NCI-H2196 treated with DMSO at 0.1 percent for 48 hours (cell line): Measurements from ENCODE around the gene RAMP3.
"Not testable (repeated sequence)": the region's sequence is repeated elsewhere in the genome, so short reads cannot be mapped to it uniquely, and the experiment has no call there.

Experiments used
- DNase-seq: peaks from one replicate; lab custom pipeline; 2025; ENCODE audit not compliant: unreplicated experiment; lab: John Stamatoyannopoulos, UW

The RAMP3 gene, protein sequence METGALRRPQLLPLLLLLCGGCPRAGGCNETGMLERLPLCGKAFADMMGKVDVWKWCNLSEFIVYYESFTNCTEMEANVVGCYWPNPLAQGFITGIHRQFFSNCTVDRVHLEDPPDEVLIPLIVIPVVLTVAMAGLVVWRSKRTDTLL

DNA sequence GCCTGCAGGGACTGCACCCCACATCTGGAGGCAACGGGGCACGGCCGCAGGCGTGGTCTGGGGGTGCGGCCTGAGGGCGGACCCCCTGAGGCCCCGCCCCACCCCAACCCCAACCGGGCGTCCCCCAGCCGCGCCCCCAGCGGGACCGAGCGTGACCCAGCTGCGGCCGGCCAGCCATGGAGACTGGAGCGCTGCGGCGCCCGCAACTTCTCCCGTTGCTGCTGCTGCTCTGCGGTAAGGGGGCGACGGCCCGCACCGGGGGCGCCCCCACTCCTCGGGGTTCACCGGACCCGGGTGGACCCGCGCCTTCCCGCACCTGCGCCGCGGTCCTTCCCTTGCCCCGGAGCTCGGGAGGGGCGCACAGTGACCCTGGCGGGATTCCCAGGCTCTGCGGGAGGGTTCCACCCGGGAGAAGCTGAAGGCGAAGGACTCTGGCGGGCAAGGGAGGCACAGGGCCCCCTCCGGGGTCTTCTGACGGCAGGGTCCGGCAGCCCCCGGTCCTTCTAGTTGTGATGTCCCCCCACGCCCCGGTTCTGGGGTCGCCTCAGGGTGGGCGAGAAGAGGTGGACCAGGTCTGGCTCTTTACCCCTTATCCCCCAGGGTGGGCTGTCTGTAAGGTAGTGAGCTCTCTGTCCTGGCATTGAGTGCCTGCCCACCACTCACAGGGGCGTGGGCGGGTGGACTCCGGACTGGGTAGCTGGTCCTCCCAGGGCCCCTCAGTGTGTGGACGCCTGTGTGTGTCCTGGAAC, at the start of gene RAMP3:
RAMP3 (plus strand) TSS at position 139 of the 749 bp plus-strand sequence; CDS start at position 177, 38 bp downstream.
- DNase-seq, result no peak

DNA sequence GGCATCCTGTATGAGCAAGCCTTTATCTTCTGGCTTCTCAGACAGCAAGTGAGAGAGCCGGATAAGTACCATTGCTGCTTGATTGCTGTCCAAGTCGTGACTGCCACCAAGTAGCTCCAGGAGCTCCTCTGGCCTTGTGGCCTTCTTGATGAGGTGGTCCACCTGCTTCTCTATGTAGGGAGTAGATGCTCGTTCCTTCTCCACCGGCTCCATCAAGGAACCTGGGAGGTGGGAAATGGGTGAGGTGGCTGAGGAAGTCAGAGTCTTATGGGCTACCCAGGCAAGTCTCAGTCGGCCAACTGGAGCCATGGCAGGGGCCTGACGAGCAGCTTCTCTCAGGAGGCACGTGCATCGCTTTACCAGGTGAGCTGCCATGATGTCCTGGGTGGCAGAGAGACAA, 48.7 kb upstream of the RAMP3 start:
- no peak for DNase-seq

DNA sequence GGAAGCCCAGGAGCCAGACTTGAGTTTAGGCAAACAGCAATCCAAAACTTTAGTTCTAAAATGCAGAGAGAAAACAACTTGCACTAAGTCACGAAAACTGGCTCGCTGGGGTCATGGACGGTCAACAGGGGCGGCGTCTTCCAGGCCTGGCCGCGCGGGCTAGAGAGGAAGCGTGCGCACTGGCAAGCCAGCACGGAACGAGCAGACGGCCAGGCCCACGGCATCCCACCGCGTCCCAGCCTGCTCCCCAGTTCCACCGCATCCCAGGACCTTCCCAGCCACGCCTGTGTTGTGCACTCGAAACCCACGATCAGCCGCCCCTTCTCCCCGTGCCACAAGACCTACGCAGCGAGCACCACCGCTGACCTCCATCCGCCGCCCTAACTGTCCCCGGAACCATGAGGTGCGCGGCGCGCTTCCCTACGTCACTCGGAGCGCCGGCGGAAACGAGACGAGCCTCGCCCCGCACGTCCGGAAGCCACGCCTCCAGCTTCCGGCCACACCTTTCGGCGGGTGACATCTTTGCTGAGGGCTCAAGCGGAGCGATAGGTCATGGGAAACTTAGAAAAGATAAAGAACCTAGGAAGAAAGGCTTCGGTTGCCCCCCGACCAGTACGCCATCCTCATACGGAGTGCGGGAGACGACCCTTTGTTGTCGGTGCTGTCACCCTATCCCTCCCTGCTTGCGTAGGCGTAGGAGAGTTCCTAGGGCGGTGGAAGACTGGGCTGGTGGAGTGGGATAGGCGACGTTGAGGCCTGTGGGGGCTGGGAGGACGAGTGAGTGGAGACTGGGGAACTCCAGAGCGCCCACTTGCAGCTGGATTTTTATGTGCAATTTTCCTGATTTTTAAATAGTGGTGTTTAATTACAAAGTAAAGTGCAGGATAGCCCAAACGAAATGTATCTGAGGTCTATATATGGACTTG, 46.0 kb upstream of the RAMP3 start, which contains the start of gene TBRG4:
TBRG4 (minus strand) TSS at position 400 of the 926 bp plus-strand sequence. CDS start 2,460 bp downstream, outside the sequence.
- peak; percentile 86 for DNase-seq

DNA sequence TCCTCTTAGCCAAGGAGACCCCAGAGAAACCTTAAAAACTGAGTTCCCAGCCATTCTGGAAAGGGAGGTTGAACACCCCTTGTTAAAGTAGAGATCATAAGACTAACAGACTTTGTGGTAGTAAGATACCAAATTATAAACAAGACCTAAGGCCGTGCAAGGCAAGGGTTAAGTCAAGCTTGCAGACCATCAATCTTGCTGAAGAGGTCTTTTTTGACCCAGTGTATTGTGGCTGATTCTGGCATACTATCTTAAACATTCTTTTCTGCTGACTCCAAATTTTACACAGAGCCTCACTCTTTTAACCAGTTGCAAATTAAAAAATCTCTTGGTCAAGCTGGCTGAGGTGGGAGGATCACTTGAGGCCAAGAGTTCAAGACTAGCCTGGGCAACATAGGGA, 44.9 kb upstream of the RAMP3 start:
- no peak for DNase-seq

DNA sequence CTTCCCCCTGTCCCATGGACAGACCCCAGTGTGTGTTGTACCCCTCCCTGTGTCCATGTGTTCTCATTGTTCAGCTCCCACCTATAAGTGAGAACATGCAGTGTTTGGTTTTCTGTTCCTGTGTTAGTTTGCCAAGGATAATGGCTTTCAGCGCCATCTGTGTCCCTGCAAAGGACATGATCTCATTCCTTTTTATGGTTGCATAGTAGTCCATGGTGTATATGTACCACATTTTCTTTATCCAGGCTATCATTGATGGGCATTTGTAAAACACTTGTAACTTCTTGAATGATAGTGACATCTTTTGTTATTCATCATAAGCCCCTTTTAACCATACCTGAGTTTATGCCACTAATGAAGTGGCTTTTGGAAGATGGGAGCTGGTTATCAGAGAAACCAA, 43.3 kb upstream of the RAMP3 start:
- not testable (repeated sequence) for DNase-seq

DNA sequence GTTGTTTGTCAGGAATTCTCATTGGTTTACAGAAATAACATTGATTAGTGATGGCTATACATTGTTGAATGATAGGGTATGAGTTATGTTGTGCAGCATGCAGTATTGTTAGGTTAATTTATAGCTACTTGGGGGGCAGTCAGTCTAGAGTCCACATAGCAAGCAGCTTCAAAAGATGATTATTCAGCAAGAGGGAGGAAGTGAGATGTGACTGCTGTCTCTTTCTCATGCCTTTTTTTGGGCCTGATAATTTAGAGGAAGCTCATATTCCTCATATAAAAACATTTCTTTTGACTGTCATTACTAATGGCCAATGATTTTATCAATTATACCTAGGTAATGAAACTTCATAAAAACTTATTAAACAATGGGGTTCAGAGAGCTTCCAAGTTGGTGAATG, 42.7 kb upstream of the RAMP3 start:
- no peak for DNase-seq

DNA sequence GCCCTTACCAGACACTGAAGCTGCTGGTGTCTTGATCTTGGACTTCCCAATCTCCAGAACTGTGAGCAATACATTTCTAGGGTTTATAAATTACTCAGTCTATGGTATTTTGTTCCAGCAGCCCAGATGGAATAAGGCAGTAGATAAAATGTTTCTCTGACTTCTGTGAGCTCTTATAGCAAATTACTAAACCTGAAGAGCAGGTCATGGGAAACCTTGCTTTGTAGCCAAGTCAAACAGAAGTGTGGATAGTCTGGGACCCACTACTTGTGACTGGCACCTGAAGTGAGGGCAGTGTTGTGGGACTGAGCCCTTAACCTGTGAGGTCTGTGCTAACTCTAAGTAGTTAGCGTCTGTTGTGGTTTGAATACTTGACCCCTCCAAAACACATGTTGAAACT, 41.5 kb upstream of the RAMP3 start:
- no peak for DNase-seq

DNA sequence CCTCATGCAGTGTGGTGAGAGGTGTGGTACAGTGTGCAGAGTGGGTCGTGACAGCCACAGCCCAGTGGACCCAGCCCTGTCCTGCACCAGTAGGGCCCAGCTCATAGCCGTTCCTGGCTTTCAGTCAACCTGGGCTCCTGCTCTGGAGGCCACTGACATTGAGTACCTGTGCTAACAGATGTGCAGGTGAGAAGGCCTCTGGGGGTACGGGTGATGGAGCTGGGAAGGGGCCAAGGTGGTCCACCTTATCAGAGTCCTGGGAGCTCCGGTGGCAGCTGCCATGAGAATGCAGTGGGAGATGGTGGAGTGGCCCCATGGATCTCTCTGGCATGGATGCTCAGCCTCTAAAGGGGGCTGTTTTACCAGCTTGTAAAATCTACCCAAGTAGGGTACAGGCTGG, 40.0 kb upstream of the RAMP3 start:
- DNase-seq, result no peak

DNA sequence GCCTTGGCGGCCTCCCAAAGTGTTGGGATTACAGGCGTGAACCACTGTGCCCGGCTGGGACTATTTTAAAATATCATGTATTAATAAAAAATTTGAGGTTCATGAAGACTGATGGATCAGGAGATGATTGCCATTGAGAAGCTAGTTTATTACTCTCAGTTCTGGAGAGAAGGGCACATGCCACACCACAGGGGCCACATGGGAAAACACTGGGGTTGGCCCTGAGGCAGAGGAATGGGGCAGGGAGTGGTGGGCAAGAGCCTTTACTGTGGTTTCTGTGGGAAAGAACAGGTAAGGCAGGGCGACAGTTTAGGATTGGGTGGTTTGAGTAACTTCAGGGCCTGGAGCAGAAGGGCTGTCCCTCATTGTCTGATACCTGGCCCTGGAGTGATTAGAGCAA, 39.3 kb upstream of the RAMP3 start:
- no peak for DNase-seq

DNA sequence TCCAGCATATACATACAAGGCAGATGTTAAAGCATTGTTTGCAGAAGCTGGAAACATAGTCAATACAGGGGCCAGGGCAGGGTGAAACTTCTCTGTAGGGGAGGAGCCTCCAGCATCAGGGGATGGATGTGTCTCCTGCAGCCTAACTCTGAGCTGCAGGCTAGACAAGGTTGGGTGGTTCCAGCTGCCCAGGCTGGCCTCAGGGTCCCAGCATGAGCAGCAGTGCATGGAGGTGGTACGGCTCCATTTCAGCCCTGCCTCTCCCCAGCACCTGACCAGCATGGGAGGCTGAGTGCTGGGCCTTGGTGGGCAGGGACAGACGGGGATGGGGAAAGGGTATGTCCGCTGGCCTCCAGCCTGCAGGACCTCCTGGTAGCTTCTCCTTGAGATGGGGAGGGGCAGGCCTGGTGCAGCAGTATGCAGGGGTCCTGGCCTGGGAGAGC, 38.7 kb upstream of the RAMP3 start:
- no peak for DNase-seq

DNA sequence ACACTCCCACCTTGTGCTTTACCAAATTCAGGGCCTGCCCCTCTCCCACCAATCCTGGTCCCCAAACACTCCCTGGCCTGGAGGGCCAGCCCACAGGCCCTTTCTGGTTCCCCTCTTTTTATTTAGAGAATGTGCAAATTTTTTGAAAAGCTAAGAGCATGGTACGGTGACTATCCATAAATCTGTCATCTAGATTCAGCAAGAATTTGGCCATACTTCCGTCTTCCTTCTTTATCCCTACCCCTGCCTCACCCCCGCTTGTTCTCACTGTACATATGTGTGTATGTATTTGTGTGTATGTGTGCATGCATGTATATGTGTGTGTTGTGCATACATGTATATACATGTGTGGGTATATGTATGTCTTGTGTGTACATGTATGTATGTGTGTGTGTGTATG, 38.0 kb upstream of the RAMP3 start:
- DNase-seq, result no peak

DNA sequence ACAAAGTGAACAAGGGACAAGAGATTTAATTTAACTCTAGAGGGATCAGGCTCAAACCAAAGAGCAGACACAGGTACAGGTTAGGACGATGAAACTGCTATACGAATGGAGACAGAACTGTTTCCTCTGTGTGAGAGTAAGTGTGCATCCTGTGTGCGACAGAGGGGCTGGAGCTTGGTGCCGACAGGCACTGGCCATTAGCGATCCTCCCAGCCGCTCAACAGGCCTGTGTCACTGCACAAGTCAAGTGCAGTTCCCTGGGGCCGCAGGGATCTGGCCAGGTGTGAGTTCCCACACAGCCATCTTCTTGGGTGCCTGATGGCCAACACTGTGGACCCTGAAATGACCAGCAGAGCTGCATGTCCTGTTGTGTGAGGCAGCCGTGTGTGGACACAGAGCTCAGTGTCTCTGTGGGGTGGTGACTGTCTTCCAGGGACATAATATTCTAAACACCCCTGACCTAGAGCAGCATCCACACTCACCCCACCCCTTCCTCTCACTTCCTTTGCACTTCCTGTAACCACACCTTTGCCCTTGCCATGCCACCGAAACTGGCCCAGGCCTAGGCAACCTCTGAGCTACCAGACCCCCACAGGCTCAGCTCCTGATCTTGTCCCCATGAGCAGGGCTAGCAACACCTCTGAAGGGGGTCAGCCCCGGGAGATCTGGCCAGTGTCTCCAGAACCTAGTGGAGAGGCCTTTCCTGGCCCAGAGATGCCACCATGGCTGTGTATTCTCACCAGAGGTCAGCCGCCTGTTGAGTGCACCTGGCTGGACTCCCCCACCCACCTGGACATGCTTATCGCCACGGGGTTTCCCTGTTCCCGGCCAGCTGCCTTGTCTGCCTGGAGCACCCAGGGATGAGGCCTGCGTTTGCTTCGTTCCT, 34.4 kb upstream of the RAMP3 start:
- DNase-seq, result no peak

DNA sequence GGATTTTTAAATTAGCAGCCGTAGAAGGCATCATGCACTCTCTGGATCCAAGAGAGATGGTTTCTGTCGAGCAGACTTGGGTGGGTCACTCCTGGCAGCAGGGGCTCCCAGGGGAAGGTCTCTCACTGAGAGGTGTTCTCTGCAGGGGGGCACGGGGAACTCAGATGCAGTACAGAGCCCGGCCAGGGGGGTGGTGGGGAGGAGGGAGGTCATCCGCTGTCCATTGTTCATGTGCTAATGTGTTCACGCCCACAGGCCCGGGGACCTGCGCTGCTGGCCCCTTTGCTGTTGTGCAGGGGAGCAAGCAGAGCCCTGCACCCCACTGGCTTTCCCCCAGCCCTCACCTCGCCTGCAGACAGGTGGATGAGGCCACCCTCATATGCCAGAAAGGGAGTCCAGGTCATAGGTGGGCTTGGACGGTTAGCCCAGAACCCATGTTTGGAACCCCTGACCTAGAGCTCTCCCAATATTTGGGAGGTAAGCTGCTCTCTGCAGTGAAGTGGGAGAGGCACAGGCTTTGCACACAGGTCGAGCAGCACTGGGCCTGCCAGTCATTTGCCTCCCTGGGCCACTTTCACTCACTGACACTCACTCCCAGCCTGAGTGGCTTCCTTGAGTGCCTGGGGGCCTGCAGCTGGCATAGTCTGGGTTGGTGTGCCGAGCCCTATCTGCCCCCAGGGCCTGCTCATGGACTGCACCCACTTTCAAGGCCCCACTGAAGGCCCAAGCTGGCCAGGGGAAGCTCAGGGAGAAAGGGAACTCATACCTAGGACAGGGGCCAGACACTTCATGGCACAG, 33.5 kb upstream of the RAMP3 start:
- no peak for DNase-seq

DNA sequence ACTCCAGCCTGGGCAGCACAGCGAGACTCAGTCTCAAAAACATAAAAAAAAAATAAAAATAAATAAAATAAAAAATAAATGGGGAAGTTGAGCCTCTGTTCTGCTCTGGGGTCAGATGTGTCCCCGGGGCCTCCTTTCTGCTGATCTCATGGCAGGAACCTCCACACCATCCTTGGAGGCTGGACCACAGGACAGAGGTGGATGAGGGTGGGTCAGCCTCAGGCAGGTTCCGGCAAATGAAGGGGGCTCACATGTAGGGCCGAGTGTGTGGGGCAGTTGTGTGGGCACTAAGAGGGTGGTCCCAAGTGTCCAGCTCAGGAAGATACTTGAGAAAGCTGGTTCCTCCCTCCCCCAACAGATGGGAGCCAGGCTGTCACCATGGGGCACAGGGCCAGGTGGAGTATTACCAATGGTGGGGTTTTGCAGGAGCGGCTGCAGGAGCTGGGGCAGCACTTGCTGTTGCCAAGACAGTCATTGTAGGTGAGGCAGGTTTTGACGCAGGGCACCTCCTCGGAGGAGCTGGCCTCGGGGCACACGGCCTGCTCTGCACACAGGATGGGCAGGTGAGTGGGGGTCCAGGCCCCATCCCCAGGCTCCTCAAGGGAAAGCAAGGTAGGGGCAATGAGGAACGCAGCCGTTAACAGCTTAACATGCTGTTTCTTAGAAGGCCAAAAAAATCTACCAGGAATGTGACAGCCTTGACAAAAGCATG, 32.2 kb upstream of the RAMP3 start:
- no peak for DNase-seq

DNA sequence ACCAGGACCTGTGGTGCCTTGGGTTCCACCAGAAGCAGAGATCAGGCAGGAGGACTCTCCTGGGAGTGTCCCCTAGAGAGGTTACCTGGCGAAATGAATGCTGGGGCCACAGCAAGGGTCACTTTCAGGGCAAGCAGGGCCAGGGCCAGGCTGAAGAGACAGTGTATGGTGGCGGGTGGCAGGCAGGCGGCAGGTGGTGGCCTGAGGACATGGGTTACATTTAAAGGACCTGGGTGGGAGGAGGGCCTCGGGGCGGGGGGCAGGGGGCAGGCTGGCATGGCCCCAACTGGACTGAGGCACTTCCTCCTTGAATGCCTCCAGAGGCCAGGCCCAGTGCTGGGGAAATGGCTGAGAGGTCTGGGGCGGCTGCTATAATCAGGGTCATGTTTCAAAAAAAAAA, 31.4 kb upstream of the RAMP3 start:
- DNase-seq, result no peak

DNA sequence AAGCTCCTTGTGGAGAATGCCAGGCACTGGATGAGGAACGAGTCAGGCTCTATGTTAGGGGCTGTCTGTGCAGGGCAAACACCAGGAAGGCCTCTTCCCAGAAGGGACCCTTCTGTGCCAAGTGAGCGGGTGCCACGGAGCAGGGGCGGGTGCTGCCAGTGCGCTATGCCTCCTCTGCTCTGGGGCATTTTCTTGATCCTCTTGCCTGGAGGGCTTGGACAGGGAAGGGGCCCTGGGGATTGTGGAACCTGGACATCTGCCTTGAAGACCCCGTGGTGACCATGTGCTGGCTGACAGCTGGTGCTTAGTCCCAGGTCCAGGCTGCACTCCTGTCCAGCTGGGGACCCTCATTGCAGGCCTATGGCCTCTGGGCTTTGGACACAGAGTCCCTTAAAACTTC, 30.7 kb upstream of the RAMP3 start:
- no peak for DNase-seq

DNA sequence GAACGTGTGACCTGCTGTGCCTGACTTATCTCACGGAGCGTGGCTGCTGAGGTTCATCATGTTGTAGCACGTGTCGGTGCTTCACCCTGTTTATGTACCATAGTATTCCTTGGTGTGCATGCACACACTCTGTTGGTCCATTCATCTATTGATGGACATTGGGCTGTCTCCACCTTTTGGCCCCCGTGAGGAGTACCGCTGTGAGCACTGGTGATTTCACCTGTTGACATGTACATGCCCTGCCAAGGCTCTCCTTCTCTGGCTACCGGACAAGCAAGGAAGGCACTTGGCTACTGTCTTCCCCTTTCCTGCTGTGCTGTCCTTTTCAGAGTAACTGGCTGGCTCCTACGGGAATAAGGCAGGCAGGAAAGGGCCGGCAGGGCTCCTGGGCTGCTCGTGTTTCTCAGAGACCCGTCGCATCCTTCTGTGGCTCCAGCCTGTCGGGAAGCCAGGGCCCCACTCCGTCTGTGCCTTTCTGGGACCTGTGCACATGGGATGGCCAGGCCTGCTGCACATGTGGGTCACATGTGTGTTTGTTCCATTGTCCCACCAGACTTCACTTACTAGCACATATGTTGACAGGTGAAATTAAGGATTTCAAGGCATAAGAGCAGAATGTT, 28.3 kb upstream of the RAMP3 start:
- no peak for DNase-seq

DNA sequence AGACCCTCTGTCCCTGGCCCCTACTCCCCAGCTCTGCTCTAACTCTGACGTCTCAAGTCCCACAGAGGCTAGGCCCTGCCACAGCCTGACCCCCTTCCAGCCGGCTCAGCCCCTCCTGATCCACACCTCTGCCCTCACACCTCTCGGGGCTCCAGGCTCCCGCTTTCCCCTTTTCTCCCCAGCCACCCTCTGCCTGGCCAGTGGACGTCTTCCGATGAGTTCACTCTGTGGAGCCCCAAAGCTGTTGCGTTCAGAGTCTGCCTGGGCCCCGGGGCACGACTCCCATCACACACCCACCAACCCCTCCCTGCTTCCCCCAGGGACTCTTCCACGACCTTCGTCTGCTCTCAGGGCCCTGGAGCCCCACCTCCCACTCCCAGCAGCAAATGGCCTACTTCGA, 27.7 kb upstream of the RAMP3 start:
- DNase-seq, result no peak

DNA sequence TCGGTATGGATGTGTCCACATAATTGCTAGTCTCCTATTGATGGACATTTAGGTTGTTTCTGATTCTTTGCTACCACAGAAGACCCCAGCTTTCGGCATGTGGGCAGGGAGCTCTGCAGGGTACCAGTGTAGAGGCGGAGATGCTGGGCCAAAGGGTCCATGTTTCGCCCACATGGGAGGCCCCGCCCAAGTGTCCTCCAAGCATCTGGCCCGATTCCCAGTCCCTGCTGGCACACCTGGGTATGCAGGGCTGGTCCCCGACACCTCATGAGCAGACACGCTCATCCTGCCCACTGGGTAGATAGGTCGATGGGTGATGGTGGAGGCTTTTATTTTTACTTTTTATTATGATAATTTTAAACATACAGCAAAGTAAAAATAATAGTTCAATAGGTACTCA, 26.7 kb upstream of the RAMP3 start:
- DNase-seq, result no peak
